RPMI8226 (cell line): Measurements from ENCODE around the gene NAXD.
"Not testable (repeated sequence)": the region's sequence is repeated elsewhere in the genome, so short reads cannot be mapped to it uniquely, and the experiment has no call there.

Source experiments
- DNase-seq: peaks from one replicate; pipeline ENCODE4 v3.0.0-alpha.2; 2015

Gene NAXD

DNA sequence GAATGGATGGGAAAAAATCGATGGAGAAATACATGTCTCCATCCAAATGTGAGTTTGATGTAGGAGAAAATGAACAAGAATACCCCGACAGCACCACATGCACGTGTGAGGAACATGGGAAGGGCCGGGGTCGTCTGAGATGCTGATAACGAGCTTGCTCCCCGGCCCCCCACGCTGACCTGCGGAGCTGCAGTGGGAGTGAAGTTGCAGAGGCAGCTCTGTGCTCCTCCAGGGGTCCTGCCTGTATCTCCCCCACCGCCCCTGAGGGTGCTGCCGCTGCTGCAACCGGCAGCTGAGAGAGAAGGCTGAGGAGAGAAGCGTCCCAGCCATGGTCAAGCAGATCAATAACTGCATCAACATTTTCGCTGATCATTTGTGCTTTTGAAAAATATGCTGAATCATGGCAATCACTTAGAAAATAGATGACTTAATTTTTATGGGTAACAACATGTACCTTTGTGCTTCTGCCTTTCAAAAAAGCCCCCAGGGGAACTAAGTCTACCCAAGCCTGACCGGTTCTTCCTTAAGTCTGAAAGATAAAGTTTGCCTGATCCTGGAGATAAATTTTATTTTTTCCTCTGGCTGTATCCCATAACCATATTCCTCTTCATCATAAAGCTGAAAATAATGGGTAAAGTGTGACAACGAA, 18.2 kb upstream of the NAXD start:
- no peak for DNase-seq

DNA sequence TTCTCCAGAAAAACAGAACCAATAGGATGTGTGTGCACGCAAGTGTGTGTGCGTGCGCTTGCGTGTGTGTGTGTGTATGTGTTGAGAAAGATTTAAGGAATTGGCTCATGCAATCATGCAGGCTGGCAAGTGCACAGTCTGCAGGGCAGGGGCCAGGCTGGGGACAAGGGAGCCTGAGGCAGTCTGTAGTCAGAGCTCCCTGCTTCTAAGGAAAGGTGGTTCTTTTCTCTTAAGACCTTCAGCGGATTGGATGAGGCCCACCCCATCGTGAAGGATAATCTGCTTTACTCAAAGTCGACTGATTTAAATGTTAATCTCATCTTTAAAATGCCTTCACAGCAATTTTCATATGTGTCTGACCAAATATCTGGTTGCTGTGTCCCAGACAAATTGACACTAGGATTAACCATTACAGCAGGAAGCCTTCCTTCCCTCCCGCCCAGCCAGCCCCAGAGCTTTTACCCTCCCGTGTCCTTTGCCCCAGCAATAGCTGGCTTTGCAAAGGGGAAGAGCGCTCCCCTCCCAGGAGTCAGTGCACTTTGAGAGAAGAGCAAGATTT, 15.0 kb upstream of the NAXD start:
- no peak for DNase-seq

DNA sequence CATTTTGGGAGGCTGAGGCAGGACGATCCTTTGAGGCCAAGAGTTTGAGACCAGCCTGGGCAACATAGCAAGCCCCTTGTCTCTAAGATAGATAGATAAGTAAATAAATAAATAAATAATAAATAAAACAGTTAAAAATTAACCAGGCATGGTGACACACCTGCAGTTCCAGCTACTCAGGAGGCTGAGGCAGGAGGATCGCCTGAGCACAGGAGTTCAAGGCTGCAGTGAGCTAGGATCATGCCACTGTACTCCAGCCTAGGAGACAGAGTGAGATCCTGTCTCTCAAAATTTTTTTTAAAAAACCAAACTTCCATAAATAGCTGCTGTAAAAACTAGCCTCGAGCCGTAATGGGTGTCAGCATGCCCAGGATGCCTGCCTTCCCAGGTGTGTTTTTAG, 14.4 kb upstream of the NAXD start:
- no peak for DNase-seq

DNA sequence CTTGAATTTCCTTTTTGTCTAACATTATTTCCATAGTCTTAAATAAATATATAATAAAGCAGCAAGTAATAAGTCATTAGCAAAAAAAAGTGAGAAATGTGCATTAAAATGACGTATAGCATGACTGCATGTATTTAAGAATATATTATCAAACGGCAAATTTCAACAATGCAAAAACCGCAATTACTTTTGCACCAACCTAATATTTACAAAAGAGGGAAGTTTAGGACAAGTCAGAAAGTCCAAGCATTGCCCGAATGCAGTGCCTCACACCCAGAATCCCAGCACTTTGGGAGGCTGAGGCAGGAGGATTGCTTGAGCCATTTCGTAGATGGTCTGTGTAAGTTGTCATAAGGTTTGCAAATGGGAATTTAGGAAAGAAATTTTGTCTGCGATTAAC, 10.2 kb upstream of the NAXD start:
- DNase-seq, result no peak

DNA sequence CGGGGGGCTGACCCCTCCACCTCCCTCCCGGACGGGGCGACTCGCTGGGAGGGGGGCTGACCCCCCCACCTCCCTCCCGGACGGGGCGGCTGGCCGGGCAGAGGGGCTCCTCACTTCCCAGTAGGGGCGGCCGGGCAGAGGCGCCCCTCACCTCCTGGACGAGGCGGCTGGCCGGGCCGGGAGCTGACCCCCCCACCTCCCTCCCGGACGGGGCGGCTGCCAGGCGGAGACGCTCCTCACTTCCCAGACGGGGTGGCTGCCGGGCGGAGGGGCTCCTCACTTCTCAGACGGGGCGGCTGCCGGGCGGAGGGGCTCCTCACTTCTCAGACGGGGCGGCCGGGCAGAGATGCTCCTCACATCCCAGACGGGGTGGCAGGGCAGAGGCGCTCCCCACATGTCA, 9.1 kb upstream of the NAXD start:
- DNase-seq, result not testable (repeated sequence)

DNA sequence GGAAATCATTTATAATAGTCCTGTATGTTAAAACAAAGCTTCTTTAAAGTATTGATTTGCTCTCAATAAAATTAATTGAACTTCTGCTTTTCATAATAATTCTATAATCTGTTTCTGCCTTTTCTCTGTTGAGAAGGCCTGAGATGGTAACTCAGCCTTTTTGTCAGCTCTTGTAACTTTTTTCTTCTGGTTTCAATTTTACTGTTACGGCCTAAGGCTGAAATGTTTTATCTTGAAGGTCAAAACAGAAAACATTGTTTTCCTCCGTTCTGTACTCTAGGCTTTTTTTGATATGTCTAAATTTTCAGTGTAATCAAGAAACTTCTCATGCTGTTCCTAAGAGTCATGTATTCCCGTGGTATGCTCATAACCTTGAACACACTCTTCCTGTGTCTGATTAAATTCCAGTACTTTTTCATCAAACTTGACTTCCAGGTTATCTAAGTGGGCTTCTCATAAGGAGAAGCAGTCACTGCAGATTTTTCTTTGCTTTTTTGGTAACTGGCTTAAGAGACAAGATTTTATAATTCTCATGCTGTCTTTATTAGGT, 7.6 kb upstream of the NAXD start:
- no peak for DNase-seq

DNA sequence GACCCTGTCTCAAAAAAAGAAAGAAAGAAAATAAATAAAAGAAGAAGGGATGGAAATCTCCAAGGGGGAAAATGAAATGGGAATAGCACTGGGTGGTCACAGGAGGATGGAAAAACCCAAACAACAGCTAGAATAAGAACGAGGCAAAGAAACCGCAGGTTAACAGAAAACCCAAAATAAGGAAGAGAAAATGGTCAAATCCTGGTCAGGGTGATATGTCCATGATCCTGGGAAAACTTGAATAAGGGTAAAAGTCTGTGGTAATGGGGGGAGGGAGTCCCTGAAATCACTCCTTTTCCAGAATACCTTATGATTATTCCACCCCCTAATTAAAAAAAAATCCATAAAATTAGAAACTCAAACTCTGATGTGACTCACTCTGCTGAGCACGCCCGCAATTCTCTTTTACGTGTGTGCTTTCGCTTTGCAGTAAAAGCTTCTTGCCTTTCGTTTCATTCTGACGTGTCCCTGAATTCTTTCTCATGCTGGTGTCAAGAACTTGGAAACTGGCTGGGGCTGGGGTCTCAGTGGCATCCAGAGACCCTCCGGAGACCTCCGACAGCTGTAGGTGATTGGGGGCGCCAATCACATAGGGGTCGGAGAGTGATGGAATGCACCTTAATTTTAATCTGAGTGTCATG, 4.3 kb upstream of the NAXD start:
- DNase-seq, result peak; percentile 33

DNA sequence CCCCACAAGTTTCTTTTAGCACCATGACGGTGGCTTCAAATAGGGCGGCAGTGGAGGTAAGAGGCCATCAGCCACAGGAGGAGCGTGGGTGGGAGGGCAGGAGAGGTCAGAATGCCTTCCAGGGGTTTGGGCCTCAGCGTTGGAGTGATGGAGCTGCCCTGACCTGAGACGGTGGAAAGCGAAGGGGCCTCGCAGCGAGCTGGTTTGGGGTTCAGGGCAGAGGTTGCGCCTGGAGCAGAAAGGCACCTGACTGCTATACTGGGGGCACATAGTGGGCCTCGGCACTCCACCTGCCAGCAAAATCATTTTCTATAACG, 382 bp upstream of the NAXD start:
- no peak for DNase-seq

DNA sequence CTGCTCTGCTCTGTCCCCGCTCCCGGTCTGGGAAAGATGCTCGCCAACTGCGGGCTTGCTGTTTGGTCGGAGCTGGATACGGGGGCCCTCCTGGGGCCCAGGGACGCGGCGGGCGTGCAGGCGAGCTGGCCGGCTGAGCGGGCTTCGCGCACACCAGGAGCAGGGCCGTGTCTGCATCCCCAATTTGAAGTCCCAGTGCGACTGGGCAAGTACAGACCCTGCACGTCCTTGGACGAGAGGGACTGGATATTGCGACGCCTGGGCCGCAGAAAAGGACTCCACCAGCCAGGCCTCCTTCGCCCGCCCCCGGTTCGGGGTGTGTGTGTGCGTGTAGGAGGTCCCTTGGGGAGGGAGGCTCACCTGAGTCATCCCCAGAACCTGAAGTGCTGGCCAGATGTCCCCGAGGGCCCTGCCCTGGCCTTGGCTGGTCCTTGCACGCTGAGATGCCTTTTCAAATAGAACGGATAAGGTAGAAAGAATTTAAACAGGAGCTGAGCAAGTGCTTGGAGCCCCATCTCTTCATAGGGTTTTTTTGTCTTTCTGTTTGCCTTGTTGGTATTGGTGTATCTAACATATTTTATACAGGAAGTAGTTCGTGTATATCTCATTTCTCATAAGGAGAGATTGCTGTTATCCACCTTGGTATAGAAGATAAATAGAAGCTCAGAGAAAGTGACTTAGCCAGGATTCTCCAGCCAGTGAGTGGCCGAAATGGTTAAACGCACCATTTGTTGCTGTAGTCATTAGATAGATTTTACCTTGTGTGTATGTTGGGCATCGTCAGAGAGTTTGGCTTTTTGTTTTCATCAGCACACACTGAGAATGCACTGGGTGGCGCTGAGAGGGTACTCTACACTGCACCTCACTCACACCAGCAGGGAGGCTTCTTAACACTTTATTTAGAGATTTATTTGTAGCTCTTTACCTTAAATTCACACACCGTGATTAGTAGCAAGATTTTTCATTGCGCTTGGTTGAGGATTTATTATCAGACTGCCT, 1.1 kb downstream of the NAXD start:
- no peak for DNase-seq

DNA sequence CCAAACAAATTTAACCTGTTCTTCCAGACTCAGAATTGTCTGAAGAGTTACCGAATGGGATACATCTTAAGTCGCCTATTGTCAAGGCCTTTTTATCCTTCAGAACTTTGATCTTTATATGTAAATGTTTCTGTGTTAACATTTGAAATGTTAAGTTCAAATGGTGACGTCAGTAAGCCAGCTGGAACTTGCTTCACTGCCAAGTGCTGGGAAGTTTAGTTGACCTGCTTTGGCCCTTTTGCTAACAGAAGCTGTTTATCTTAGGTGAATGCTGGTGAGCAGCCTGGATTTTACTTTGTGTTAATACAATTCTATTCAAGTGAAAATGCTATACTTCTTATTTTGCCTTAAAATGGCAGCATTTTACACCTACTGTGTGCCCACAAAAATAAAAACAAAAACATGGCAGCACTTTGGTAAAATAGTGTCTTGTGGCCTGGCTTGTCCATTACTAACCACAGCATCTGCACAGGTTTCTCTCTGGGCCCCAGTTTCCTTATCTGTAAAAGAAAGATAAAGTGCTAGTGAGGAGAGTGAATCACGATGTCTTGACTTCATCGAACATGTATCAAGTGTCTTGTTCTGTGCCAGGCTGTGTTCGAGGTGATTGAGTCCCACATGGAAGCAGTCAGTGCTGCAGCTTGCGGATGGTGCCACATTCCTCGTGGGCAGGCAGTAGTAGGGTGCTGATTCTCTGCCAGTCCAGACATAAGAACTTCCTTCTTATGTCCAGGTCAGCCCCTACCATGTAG, 2.2 kb downstream of the NAXD start:
- DNase-seq, result no peak

DNA sequence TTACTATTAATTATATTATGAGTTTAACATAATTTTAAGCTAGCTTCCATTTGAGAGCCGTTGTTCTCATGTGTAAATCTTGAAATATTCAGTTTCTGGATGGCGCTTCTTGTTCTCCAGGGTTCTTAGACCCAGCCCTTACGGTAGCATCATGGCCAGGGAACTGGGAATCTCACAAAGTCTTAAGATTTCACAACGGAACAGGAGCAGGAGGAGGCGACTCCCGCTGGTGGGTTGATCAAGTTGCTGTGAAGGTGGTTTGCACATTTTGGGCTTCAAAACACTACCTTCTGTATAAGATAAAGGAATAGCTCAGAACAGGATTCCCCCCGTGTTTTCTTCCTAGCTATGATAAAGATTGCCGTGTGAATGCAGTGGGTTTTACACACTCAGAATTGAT, 2.8 kb downstream of the NAXD start:
- no peak for DNase-seq

DNA sequence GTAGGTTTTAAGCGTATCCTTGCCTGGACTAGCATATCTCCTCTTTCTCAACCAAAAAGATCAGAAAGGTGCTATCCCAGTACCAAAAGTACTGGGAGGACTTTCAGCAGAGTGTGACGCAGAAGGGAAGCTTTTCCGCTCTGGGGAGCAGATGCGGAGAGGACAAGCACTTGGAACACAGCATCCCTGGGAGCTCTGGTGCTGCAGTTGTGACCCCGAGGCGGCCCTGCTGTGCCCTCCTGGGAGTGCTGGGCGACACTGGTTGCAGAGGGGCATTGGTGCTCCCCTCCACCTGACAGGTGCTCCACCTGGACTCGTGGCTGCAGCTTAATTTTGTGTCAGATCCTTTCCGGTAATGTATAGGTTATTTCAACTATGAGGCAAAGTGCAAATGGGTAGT, 3.4 kb downstream of the NAXD start:
- no peak for DNase-seq

DNA sequence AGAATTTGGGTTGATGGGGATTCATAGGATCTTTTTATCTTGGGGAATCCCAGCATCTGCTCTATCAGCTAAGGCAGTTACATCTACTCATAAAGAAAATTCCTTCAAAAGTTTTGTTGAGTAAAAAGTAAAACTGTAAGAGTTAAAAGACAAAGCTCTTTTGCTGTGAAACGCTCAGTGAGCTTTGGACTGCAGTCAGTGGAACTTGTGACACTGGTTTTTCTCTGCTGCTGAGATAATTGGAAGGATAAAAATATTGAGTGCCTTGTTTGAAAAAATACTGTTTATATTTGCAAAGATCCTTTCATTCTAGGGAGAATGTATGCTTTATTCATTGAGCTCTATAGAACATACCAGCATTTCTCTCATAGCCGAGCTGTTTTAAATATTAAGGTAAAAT, 5.3 kb downstream of the NAXD start:
- no peak for DNase-seq

DNA sequence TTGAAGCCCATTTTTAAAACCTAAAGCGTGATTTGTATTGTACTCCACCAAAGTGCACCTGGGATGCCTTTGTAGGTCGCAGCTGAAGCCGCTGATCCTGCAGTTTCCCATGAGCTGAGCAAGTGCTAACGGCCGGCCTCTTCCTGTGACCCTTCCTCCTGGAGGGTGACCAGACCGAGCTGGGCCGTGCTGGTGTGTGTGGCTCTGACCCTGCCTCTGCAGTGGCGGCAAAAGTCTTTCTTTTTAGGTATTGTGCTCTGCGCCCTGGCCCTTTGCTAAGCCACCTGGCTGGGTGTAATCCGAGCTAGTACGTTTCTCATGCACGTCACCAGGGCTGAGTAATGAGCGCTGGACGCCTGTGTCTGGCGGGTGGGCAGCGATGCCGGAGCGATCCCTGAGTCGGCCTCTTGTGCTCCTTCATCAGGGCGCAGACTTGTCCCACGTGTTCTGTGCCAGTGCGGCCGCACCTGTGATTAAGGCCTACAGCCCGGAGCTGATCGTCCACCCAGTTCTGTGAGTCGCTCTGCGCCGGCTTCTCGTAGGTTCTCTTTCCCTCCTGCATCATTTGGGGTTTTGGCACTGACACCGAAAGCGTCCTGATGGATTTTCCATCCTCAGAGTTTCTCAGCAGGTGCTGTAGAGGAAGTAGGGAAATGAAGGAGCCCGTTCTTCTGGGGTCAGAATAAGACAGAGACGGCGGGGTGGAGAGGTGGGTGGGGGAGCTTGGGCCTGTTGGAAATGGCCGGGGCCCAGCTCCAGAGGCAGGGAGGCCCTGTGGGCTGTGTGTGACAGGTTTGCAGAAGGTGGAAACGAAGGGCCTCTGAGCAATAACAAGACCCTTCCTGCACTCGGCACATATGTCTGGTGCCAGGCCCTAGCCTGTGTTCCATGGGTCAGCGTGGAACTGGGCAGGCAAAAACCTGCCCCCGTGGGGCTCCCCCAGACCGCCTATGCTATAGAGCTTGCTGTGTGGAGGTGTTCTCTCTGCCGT, 9.7 kb downstream of the NAXD start:
- no peak for DNase-seq

DNA sequence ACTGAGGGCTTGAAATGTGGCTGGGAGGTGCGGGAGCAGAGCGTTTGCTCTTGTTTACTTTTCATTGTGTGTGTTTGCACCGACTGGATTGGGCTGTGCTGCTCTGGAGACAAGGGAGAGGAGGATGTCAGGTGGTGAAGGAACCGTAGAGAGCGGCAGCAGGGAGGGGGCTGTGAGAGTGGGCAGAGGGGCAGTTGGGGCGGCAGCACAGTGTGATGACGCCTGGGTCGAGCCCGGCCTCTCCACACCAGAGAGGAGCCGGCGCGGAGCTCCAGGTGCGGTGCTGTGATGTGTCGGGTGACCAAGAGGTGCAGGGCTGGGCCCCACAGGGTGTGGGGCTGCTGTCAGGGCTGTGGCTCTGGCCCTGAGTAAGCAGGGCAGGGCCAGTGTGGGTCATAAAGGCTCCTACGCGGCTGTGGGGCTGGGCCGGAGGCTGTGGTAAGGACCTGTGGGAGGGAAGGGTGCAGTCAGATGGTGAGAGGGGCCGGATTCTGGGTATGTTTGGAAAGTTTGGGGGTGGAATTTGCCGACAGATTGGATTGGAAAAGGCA, 10.5 kb downstream of the NAXD start:
- no peak for DNase-seq

DNA sequence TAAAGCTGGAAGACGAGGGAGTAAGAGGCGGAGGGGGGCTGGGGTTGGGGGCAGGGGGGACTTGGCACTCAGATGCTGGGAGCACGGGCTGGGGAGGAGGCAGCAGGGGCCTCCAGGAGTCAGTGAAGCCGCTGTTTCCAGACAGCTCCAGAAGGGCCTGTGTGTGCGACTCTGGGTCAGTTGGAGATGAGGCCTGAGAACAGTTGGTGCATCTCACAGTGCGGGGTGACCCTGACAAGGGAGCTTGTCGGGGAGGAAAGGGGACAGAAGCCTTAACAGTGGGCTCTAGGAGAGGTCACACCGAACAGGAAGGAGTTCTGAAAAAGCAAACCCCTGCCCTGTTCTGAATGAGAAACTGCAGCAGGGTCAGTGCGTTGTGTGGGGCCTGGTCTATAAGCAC, 11.2 kb downstream of the NAXD start:
- no peak for DNase-seq

DNA sequence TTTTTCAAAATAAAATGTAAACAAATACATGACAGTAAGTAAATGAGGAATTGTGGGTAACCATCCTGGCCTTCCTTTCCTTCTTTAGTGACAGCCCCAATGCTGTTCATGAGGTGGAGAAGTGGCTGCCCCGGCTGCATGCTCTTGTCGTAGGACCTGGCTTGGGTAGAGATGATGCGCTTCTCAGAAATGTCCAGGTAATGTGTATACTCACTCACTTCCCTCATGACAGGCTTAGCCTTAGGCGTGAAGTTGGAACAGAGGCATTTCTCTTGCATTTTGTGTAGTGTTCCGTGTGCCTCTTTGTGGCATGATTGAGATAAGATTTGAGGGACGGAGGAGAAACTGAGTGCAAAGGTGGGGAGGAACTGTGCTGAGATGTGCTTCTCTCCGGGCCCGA, 12.0 kb downstream of the NAXD start:
- DNase-seq, result no peak

DNA sequence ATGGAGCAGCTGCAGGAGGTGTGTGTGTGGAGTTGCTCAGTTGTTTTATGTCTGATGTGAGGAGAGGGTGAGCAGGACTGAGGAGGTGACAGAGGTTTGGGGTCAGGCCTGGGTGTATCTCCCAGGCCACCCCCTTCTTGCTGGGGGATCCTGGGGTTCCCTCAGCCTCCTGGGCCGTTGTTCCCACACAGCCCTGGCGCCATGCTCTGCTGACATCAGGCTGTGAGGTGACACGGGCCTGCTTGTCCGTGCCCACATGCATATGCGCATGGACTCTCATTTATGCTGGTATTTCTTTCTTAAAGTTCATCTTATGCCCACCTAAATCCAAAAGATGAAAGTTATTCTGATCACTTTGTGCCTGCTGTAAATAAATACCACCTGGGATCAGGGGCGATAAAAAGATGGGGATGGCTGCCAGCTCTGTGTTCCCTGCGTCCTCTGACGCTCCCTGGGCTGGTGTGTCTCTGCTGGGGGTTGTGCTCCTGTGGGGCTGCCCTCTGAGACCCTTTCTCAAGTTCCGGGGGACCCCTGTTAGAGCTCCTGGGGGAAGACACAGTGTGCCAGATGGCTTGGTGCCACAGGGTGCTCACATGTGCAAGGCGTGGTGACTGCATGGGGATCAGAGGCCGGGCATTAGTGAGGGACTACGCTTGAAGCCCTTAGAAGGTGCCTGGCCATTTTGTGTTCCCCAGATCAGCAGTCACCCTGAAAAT, 12.6 kb downstream of the NAXD start:
- DNase-seq, result no peak

DNA sequence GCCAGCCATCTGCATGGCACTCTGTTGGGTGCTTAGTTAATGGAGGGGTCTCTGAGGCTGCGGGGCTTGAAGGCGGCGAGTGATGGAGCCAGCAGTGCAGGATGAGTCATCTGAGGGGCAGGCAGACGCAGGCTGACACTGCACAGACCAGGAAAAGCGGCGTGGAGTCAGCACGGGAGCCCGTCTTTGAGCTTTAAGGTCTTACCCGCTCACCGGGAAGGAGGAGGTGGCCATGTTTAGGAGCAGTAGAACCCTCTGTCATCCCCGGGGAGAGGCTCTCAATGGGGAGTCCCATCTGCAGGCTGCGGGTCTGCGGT, 13.1 kb downstream of the NAXD start:
- DNase-seq, result no peak

DNA sequence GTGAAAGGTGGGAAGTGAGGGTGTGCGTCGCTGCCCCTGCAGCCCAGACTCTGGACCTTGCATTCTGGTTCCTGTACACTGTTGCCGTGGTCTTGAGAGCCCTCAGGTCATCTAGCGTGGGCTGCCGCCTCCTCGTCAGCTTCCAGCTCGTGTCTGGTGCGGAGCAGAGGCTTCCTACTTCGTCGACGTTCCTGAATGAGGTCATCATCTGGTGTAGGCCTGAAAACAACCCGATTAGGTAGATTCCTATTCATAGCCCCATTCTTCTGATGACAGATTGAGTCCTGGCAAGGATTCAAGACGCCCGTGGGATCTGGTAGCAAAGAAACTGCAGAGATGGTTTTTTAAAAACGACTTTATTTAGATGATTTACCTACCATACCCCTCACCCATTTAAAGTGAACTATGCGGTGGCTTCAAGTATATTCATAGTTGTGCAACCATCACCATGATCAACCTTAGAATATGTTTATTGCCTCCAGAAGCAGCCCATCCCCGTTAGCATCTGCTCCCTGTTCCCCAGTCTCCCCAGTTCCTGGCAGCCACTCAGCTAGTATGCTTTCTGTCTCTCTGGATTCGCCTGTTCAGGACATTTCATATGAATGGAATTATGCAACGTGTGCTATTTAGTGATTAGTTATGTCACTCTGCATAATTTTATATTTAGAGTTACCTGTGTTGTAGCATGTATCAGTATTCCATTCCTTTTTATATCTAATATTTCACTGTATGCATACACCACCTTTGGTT, 13.8 kb downstream of the NAXD start:
- no peak for DNase-seq
